Upper lobe of right lung (tissue), 1 donor: ENCODE measurements around the gene RACK1. TPM values are rescaled to one million over a fixed set of nuclear protein-coding genes. Genes with fewer than 3 reads are reported as not detected.

Experiments used
- ATAC-seq: fragments of 200-7000 bp; cut with Tn5 transposase; one replicate; pipeline ENCODE4 v1.9.1; 2020; ENCODE audit warnings: mild to moderate bottlenecking, moderate library complexity
- DNase-seq: peaks from one replicate; pipeline ENCODE4 v3.0.0-alpha.2; 2020
- H3K27ac ChIP-seq: fragments of 200-600 bp; one replicate; pipeline ENCODE4 v1.8.0; 2022
- H3K27me3 ChIP-seq: fragments of 200-600 bp; one replicate; pipeline ENCODE4 v1.8.0; 2022; ENCODE audit warnings: mild to moderate bottlenecking
- H3K36me3 ChIP-seq: fragments of 200-600 bp; one replicate; pipeline ENCODE4 v1.8.0; 2022
- H3K4me1 ChIP-seq: fragments of 200-600 bp; one replicate; pipeline ENCODE4 v1.8.0; 2022
- H3K4me3 ChIP-seq: fragments of 200-600 bp; one replicate; pipeline ENCODE4 v1.8.0; 2022; ENCODE audit warnings: mild to moderate bottlenecking
- H3K9me3 ChIP-seq: fragments of 200-600 bp; one replicate; pipeline ENCODE4 v1.8.0; 2022
- CTCF ChIP-seq: fragments of 200-600 bp; IDR thresholded peaks from one replicate; pipeline ENCODE4 v1.8.0; 2022; ENCODE audit warnings: antibody characterized with exemption
- intact Hi-C: fragments of 100-400 bp; cut with DNase I; formaldehyde crosslinking; loops from one replicate; pipeline ENCODE4 v1.11.0; 2022
- total RNA-seq: library from RNA; stranded (reverse); fragmentation: NEBNext Ultra II Directional; extraction: Animal tissue kit (Norgen Biotek cat#: 25700); gene quantifications from one replicate; pipeline ENCODE4 v1.2.1, GENCODE V29; 2021
- donor health status: DM: no; HTN: yes; CAD: no; lungs with severe emphysema.

RACK1 gene
- total RNA-seq, 1 donor from 2014 or later = 1,155 TPM

GRCh38 chr5:181239062-181239663 is 4.5 kb downstream of the RACK1 start:
- Histone ChIP-seq H3K36me3 (peaks cover 84% of the 10 kb centered on the region), H3K27ac (no peak overlapping the region), H3K9me3 (no peaks in the 10 kb centered on the region), H3K27me3 (no peaks in the 10 kb centered on the region), H3K4me3 (no peak overlapping the region), H3K4me1 (peaks cover 30% of the 10 kb centered on the region)
- DNase-seq (no peak), ATAC-seq (no peak)
- intact Hi-C loops = no loop called here
- no peak for TF ChIP-seq CTCF

GRCh38 chr5:181237729-181238385 is 5.8 kb downstream of the RACK1 start:
- H3K36me3 ChIP-seq = peaks cover 97% of the 10 kb centered on the region
- peaks cover 30% of the 10 kb centered on the region for H3K4me1 ChIP-seq
- TF ChIP-seq CTCF = no peak
- no peaks in the 10 kb centered on the region for H3K27me3 ChIP-seq
- no peak overlapping the region for H3K27ac ChIP-seq
- no peak for DNase-seq
- no peak overlapping the region for H3K4me3 ChIP-seq
- intact Hi-C loops = no loop called here
- ATAC-seq = no peak
- no peaks in the 10 kb centered on the region for H3K9me3 ChIP-seq

GRCh38 chr5:181236954-181237641 is 6.6 kb downstream of the RACK1 start:
- no peaks in the 10 kb centered on the region for H3K9me3 ChIP-seq
- intact Hi-C loops = no loop called here
- H3K4me1 ChIP-seq = peaks cover 25% of the 10 kb centered on the region
- ATAC-seq (no peak), DNase-seq (no peak)
- H3K27ac ChIP-seq = no peak overlapping the region
- H3K27me3 ChIP-seq = no peaks in the 10 kb centered on the region
- peaks cover 100% of the 10 kb centered on the region for H3K36me3 ChIP-seq
- no peak for TF ChIP-seq CTCF
- H3K4me3 ChIP-seq = no peak overlapping the region

DNA sequence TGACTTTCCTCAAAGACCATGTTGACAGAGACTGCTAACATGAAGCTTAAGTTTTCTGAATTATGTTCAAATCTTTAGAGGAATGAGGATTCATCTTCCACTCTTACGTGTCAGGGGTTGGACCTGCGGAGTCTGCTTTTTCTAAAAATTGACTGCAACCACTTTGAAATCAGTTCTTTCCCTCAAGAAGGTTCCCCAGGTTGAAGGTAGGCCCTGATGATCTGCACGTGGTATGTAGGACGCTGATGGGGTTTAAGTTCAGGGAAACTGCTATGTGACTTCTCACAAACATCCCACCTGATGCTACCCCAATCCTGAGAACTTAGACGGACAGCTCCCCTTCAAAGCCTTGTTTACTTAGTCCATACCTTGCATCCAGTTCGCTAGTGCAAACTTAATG is 7.2 kb downstream of the RACK1 start:
- Histone ChIP-seq H3K4me1 (peaks cover 19% of the 10 kb centered on the region), H3K9me3 (no peaks in the 10 kb centered on the region), H3K27ac (no peak overlapping the region), H3K27me3 (no peaks in the 10 kb centered on the region), H3K4me3 (no peak overlapping the region), H3K36me3 (peaks cover 100% of the 10 kb centered on the region)
- ATAC-seq = no peak
- intact Hi-C loops = no loop called here
- TF ChIP-seq CTCF = no peak
- no peak for DNase-seq

- no peak overlapping the region for H3K27ac ChIP-seq
- intact Hi-C loops = no loop called here
- no peak for ATAC-seq
- no peak for TF ChIP-seq CTCF
- no peak for DNase-seq
- peaks cover 100% of the 10 kb centered on the region for H3K36me3 ChIP-seq
- H3K27me3 ChIP-seq = no peaks in the 10 kb centered on the region
- H3K9me3 ChIP-seq = no peaks in the 10 kb centered on the region
- no peak overlapping the region for H3K4me3 ChIP-seq
- H3K4me1 ChIP-seq = peaks cover 12% of the 10 kb centered on the region
Measured at GRCh38 chr5:181235689-181236366, 7.9 kb downstream of the RACK1 start.
